GM12875 (cell line): ENCODE measurements around the gene TAPT1.

Experiments
- H3K4me3 ChIP-seq: one replicate; pipeline ENCODE4 v1.5.1; 2011; ENCODE audit warnings: low read depth, low read length, control low read depth
- TF ChIP-seq, protein P1 (sequence below): IDR thresholded peaks from 2 replicates; pipeline ENCODE4 v1.5.1; 2011; ENCODE audit warnings: low read depth, mild to moderate bottlenecking, control low read depth, inconsistent platforms, low read length, moderate library complexity, borderline replicate concordance; ENCODE audit not compliant: insufficient read depth

The TAPT1 gene

DNA sequence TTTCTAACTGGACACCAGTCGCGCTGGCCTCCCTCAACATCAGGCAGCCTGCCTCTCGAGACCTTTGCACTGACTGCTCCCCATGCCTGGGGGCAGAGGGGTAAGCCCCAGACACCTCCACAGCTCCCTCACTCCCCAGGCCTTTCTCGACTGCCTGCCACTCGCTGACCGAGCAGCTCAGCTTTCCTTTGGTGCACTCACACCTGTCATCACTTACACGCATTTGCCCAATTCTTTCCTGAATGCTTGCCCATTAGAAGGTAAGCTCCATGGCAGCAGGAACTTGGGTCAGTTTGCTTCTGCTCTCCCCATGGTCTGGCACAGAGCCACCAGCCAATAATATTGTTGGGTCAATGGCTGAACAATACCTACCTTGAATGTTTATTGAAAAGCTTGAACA, 110.3 kb downstream of the TAPT1 start:
- TF ChIP-seq, protein P1, sequence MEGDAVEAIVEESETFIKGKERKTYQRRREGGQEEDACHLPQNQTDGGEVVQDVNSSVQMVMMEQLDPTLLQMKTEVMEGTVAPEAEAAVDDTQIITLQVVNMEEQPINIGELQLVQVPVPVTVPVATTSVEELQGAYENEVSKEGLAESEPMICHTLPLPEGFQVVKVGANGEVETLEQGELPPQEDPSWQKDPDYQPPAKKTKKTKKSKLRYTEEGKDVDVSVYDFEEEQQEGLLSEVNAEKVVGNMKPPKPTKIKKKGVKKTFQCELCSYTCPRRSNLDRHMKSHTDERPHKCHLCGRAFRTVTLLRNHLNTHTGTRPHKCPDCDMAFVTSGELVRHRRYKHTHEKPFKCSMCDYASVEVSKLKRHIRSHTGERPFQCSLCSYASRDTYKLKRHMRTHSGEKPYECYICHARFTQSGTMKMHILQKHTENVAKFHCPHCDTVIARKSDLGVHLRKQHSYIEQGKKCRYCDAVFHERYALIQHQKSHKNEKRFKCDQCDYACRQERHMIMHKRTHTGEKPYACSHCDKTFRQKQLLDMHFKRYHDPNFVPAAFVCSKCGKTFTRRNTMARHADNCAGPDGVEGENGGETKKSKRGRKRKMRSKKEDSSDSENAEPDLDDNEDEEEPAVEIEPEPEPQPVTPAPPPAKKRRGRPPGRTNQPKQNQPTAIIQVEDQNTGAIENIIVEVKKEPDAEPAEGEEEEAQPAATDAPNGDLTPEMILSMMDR = no peak
- no peak overlapping the region for H3K4me3 ChIP-seq

DNA sequence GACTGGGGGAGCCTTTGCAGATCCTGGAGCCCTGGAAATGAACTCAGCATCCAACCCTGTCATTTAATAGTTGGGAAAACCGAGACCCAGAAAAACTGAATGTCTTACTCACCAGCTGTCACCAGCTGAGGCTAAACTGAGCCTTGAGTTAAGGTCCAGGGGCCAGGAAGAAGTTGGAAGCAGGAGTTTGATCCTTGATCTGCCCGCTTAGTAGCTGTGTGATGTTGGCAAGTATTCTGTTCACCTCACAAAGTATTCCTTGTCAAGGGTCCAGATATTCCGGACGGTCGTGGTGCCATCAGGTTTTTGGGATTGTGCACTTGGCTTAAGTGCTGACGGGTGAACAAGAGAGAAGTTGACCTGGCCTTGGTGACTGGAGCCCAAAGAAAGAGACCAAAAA, 111.7 kb downstream of the TAPT1 start:
- no peak overlapping the region for H3K4me3 ChIP-seq
- TF ChIP-seq, protein P1 = no peak

DNA sequence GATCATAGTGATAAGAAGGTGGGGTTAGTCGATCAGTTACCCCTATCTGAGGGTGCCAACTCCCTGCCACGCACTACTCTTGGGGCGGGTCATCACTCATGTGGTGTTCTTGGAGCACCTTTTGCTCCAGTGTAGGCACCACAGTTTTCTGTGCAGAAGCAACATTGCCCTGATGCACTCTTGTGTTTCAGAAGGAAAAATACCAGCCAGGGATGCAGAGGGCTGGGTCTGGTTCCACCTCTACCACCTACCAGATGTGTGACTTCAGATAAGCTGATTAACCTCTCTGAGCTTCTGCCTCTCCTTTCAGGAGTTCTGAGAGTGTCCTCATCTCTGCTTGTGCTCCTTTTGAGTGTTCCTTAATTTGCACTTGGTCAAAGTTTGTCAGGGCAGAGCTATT, 112.5 kb downstream of the TAPT1 start:
- TF ChIP-seq, protein P1 = no peak
- H3K4me3 ChIP-seq = no peak overlapping the region

DNA sequence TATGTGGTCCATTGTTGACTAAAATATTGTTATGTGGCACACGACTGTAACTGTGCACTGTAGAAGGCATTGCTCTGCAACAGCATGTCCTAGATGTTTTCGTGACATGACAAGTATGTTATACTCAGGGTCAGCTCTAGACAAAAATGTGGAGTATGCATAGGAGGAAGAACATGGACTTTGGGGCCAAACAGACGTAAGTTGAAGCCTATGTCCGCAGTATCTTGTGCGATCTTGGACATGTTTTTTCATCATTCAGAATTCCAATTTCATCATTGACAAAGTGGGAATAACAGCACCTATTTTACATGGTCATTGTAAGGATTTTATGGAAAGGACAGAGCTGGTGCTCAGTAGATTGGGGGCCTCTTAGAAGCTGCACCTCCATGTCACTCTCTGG, 114.7 kb downstream of the TAPT1 start:
- TF ChIP-seq, protein P1 = no peak
- no peak overlapping the region for H3K4me3 ChIP-seq

DNA sequence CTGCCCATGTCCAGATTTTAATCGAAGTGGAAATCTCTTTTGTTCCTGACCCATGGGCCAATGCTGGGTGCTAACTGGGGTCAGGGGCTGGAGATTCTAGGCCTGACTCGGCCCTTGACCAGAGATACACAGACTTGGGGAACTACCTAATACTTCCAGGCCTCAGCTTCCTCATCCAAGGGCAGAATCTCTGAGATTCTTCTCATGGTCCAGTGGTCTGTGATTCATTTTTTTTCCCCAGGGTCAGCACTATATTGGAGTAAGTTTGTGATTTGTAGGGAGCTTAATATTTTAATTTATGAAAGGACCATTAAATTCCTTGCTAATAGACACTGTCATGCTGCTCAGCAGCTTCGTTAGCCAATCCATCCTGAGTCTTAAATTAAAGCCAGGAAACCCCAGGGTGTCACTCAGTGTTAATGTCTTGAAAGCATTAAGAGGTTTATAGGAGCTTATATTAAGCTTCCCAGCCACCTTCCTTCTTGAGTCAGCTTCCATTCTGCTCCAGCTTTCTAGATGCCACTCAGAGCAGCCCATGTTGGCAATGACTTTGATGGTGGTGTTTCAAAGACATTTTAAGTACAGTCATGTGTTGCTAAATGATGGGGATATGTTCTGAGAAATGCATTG, 115.5 kb downstream of the TAPT1 start:
- H3K4me3 ChIP-seq = no peak overlapping the region
- TF ChIP-seq, protein P1 = no peak
